ENCODE results near the gene RASGEF1C. TPM values are rescaled to one million over a fixed set of nuclear protein-coding genes. Genes with fewer than 3 reads are reported as not detected.

RASGEF1C gene
- total RNA-seq, 1 donor from 2014 or later: not detected

GRCh38 chr5:180233729-180234128 is 24.7 kb upstream of the RASGEF1C start:
- H3K9me3 Mint-ChIP-seq (ENCODE audit: low read depth): no peaks in the 10 kb centered on the region

GRCh38 chr5:180230017-180230416 is 21.0 kb upstream of the RASGEF1C start:
- Mint-ChIP-seq H3K9me3 (ENCODE audit: low read depth) (peaks cover 19% of the 10 kb centered on the region), H3K27ac (ENCODE audit: unreplicated experiment) (no peak overlapping the region), H3K4me3 (ENCODE audit: unreplicated experiment) (no peak overlapping the region), H3K36me3 (ENCODE audit: low read depth) (peaks cover 33% of the 10 kb centered on the region), H3K4me1 (ENCODE audit: low read depth) (peaks cover 2% of the 10 kb centered on the region), H3K27me3 (ENCODE audit: low read depth) (no peaks in the 10 kb centered on the region)
- TF ChIP-seq CTCF (IDR thresholded peaks at IDR 0.05): no peak
- no peak for DNase-seq (ENCODE audit: low spot score)

More at GRCh38 chr5:180233729-180234128, 24.7 kb upstream of the RASGEF1C start:
- Mint-ChIP-seq H3K27ac (ENCODE audit: unreplicated experiment) (no peak overlapping the region), H3K4me1 (ENCODE audit: low read depth) (peaks cover 2% of the 10 kb centered on the region), H3K4me3 (ENCODE audit: unreplicated experiment) (no peak overlapping the region), H3K36me3 (ENCODE audit: low read depth) (peaks cover 36% of the 10 kb centered on the region), H3K27me3 (ENCODE audit: low read depth) (no peaks in the 10 kb centered on the region)
- DNase-seq (ENCODE audit: low spot score): no peak
- no peak for TF ChIP-seq CTCF (IDR thresholded peaks at IDR 0.05)

- no peaks in the 10 kb centered on the region for H3K4me1 Mint-ChIP-seq (ENCODE audit: low read depth)
- no peak for DNase-seq (ENCODE audit: low spot score)
Measured at GRCh38 chr5:180222056-180222455, 13.0 kb upstream of the RASGEF1C start.

GRCh38 chr5:180217797-180218196 is 8.8 kb upstream of the RASGEF1C start:
- peaks cover 15% of the 10 kb centered on the region for H3K36me3 Mint-ChIP-seq (ENCODE audit: low read depth)
- peaks cover under 1% of the 10 kb centered on the region for H3K27me3 Mint-ChIP-seq (ENCODE audit: low read depth)
- peaks cover 37% of the 10 kb centered on the region for H3K9me3 Mint-ChIP-seq (ENCODE audit: low read depth)

More at GRCh38 chr5:180222056-180222455, 13.0 kb upstream of the RASGEF1C start:
- Mint-ChIP-seq H3K27me3 (ENCODE audit: low read depth) (no peaks in the 10 kb centered on the region), H3K4me3 (ENCODE audit: unreplicated experiment) (no peak overlapping the region), H3K9me3 (ENCODE audit: low read depth) (peaks cover 56% of the 10 kb centered on the region), H3K27ac (ENCODE audit: unreplicated experiment) (no peak overlapping the region), H3K36me3 (ENCODE audit: low read depth) (peaks cover 30% of the 10 kb centered on the region)
- no peak for TF ChIP-seq CTCF (IDR thresholded peaks at IDR 0.05)

GRCh38 chr5:180216646-180217171 is 7.7 kb upstream of the RASGEF1C start:
- no peak for TF ChIP-seq CTCF (IDR thresholded peaks at IDR 0.05)
- H3K36me3 Mint-ChIP-seq (ENCODE audit: low read depth): peaks cover 11% of the 10 kb centered on the region
- no peak overlapping the region for H3K4me3 Mint-ChIP-seq (ENCODE audit: unreplicated experiment)
- peaks cover 6% of the 10 kb centered on the region for H3K27me3 Mint-ChIP-seq (ENCODE audit: low read depth)
- H3K4me1 Mint-ChIP-seq (ENCODE audit: low read depth): no peaks in the 10 kb centered on the region
- H3K27ac Mint-ChIP-seq (ENCODE audit: unreplicated experiment): no peak overlapping the region
- H3K9me3 Mint-ChIP-seq (ENCODE audit: low read depth): peaks cover 29% of the 10 kb centered on the region
- no peak for DNase-seq (ENCODE audit: low spot score)

More at GRCh38 chr5:180217797-180218196, 8.8 kb upstream of the RASGEF1C start:
- no peak overlapping the region for H3K27ac Mint-ChIP-seq (ENCODE audit: unreplicated experiment)
- no peaks in the 10 kb centered on the region for H3K4me1 Mint-ChIP-seq (ENCODE audit: low read depth)
- no peak for TF ChIP-seq CTCF (IDR thresholded peaks at IDR 0.05)
- DNase-seq (ENCODE audit: low spot score): no peak
- no peak overlapping the region for H3K4me3 Mint-ChIP-seq (ENCODE audit: unreplicated experiment)
